Cardiac septum (tissue), 1 donor: ENCODE results near the gene RAB10. TPM values are rescaled to one million over a fixed set of nuclear protein-coding genes. Genes with fewer than 3 reads are reported as not detected.
"Not testable (repeated sequence)": the region's sequence is repeated elsewhere in the genome, so short reads cannot be mapped to it uniquely, and the experiment has no call there.

ENCODE experiments used
- DNase-seq: peaks from one replicate; pipeline ENCODE4 v3.0.0-alpha.2; 2020; ENCODE audit warnings: low spot score
- intact Hi-C: fragments of 100-400 bp; cut with DNase I; formaldehyde crosslinking; loops from one replicate; pipeline ENCODE4 v1.14.0; 2022
- long read RNA-seq: library from polyadenylated mRNA; unstranded; transcript quantifications from one replicate; pipeline ENCODE4 v2.0.0, GENCODE V29; 2021
- total RNA-seq: library from RNA; stranded (reverse); fragmentation: NEBNext Ultra II Directional; extraction: Animal tissue kit (Norgen Biotek cat#: 25700); gene quantifications from one replicate; pipeline ENCODE4 v1.2.1, GENCODE V29; 2021
- donor health status: DM: no; HTN: no; CAD: no.

RAB10 gene
- total RNA-seq, result 79.4 TPM
- long read RNA-seq, transcript RAB10-201 (6 exons, 3,535 nt), result major isoform, 130 of 152 reads
- long read RNA-seq, partial matches to known transcripts, result 15 of 152 reads
- long read RNA-seq, other reads (novel, unspliced or antisense), result 6 of 152 reads

- intact Hi-C loops, result loop anchor here (2.0 kb wide), 1 partner anchor 155 kb away; the partner anchor contains the start of gene ASXL2
- DNase-seq, result peak; percentile 99
These were observed at the start of gene RAB10 for GRCh38 chr2:26033818-26034636. RAB10 (plus strand) TSS chr2:26034084; CDS start chr2:26034609, 525 bp downstream.

- DNase-seq, result no peak
- intact Hi-C loops, result no loop called here
These were observed 45.8 kb upstream of the RAB10 start for GRCh38 chr2:25988134-25988533.

- DNase-seq, result no peak
- intact Hi-C loops, result no loop called here
These were observed 44.7 kb upstream of the RAB10 start for GRCh38 chr2:25989154-25989553.

- DNase-seq, result no peak
- intact Hi-C loops, result loop anchor here (2.0 to 5.0 kb wide), 2 partner anchors 95 to 153 kb away; no protein-coding TSS in a partner anchor
These were observed 41.9 kb upstream of the RAB10 start for GRCh38 chr2:25991965-25992364.

GRCh38 chr2:25992556-25992955 is 41.3 kb upstream of the RAB10 start:
- intact Hi-C loops, result loop anchor here (2.0 to 5.0 kb wide), 2 partner anchors 95 to 152 kb away; no protein-coding TSS in a partner anchor
- DNase-seq, result no peak

- no peak for DNase-seq
- intact Hi-C loops, result loop anchor here (2.0 to 5.0 kb wide), 2 partner anchors 94 to 152 kb away; no protein-coding TSS in a partner anchor
These were observed 40.8 kb upstream of the RAB10 start for GRCh38 chr2:25993049-25993448.

- intact Hi-C loops, result loop anchor here (5.0 kb wide), 1 partner anchor 93 kb away; no protein-coding TSS in a partner anchor
- DNase-seq, result no peak
These were observed 39.4 kb upstream of the RAB10 start for GRCh38 chr2:25994509-25994908.

- intact Hi-C loops, result no loop called here
- no peak for DNase-seq
These were observed 37.0 kb upstream of the RAB10 start for GRCh38 chr2:25996844-25997243.

GRCh38 chr2:25998816-25999383 is 35.0 kb upstream of the RAB10 start:
- DNase-seq, intact Hi-C loops: not testable (repeated sequence)

GRCh38 chr2:25999406-25999805 is 34.5 kb upstream of the RAB10 start:
- intact Hi-C loops, DNase-seq: not testable (repeated sequence)

- DNase-seq, result no peak
These were observed 33.3 kb upstream of the RAB10 start for GRCh38 chr2:26000561-26001082.

GRCh38 chr2:26001743-26002351 is 32.0 kb upstream of the RAB10 start:
- no peak for DNase-seq
- intact Hi-C loops, result no loop called here

More at GRCh38 chr2:26000561-26001082, 33.3 kb upstream of the RAB10 start:
- intact Hi-C loops, result no loop called here

- peak; percentile 80 for DNase-seq
- intact Hi-C loops, result no loop called here
These were observed 31.1 kb upstream of the RAB10 start for GRCh38 chr2:26002632-26003310.

- intact Hi-C loops, result no loop called here
- DNase-seq, result no peak
These were observed 25.8 kb upstream of the RAB10 start for GRCh38 chr2:26008095-26008494.

- intact Hi-C loops, result no loop called here
- peak; percentile 92 for DNase-seq
These were observed 24.9 kb upstream of the RAB10 start for GRCh38 chr2:26008851-26009566.

- DNase-seq, result no peak
- intact Hi-C loops, result no loop called here
These were observed 24.3 kb upstream of the RAB10 start for GRCh38 chr2:26009567-26009963.

- intact Hi-C loops, result no loop called here
These were observed 22.9 kb upstream of the RAB10 start for GRCh38 chr2:26010943-26011342.

GRCh38 chr2:26011609-26011989 is 22.3 kb upstream of the RAB10 start:
- DNase-seq, result no peak
- intact Hi-C loops, result no loop called here

More at GRCh38 chr2:26010943-26011342, 22.9 kb upstream of the RAB10 start:
- DNase-seq, result no peak
